ENCODE data around the gene SESN3.
A peak's percentile ranks its signal among the peaks of the same experiment; 100 is the strongest.

Gene SESN3

DNA sequence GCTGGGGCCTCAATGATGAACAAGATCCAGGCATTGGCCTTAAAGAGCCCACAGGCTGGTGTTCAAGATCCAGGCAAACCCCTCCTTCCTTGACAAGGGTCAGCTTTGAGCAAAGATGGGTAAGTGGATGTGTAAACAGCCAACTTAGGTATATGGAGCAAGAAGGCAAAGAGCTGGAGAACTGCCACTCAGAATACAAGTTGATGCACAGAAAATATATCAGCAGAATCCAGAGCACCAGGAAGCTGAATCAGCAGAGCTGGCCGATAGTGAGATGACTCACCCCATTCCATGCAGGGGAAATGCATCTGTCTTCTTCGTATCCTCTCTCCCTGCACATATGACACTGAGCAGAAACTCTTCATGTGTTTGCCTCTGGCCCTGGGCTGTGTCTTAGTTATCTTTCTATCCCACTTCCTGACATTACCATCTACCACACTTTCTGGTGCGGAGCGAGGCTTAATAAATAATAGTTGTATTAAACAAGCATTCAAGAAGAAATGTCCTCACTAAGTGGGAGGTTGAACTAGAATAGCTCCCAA, 83.6 kb downstream of the SESN3 start:
- H2BK5ac ChIP-seq (ENCODE audit: low read length) = no peak overlapping the region
- H3K9ac ChIP-seq (ENCODE audit: low read length) = no peak overlapping the region
- H3K4ac ChIP-seq (ENCODE audit: low read depth, low read length) = no peak overlapping the region
- no peaks in the 10 kb centered on the region for H3K79me2 ChIP-seq (ENCODE audit: control insufficient read depth, insufficient read depth, low read length)
- H3K27ac ChIP-seq (ENCODE audit: low read depth, low read length) = no peak overlapping the region
- H3K79me1 ChIP-seq (ENCODE audit: low read length) = no peaks in the 10 kb centered on the region
- no peak overlapping the region for H3K4me2 ChIP-seq (ENCODE audit: low read length)
- no peak overlapping the region for H2AK5ac ChIP-seq (ENCODE audit: low read length)
- H3K36me3 ChIP-seq (ENCODE audit: control insufficient read depth, insufficient read depth, low read length) = no peaks in the 10 kb centered on the region
- no CpG with 5 or more reads among the region's 4 CpGs for WGBS (ENCODE audit: extremely low coverage, insufficient coverage, low lambda C conversion rate)
- peaks cover 5% of the 10 kb centered on the region for H3K4me1 ChIP-seq (ENCODE audit: control insufficient read depth, low read depth, low read length)
- no peak overlapping the region for H3K23ac ChIP-seq (ENCODE audit: low read length)
- H3K4me3 ChIP-seq (ENCODE audit: low read length) = no peak overlapping the region
- DNase-seq = peak; percentile 43
- no peak overlapping the region for H4K5ac ChIP-seq (ENCODE audit: low read length)
- H3K27me3 ChIP-seq (ENCODE audit: insufficient read depth, low read length, poor library complexity) = no peaks in the 10 kb centered on the region
- H2BK15ac ChIP-seq (replicated peaks; ENCODE audit: low read depth) = no peak overlapping the region
- H4K8ac ChIP-seq (ENCODE audit: low read depth, low read length) = no peak overlapping the region
- H3K18ac ChIP-seq (ENCODE audit: low read length) = no peak overlapping the region
- no peak overlapping the region for H2BK120ac ChIP-seq (ENCODE audit: low read depth, low read length)
- no peak overlapping the region for H3K56ac ChIP-seq (ENCODE audit: low read length)

DNA sequence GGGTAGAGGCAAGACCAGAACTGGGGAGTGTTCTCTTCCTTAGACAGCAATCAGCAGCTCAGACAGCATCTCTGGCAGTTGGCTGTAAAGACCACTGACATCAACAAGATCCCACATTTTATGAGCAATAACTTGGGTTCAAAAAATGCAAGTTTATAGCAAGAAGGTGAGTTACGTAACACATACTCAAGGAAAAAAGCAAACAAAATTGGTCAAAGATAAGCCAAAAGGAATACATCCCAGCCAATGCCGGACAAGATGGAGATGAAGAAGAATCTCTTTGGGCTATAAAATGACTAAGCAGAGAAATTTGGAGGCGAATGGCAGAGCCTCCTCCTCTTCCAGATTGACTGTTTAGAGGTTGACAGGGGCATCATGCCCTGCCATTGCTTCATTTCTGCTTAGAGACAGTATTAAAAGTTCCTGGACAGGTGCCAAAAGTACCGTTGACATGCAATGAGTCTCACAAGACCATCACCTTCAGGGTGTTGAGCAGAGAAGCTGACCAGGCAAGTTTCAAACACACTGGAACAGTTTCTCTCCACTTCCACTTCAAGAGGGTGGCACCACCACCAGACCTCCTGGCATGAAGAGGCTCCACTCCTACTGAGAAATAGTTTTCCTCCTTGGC, 85.5 kb downstream of the SESN3 start:
- no peak for DNase-seq
- H3K4ac ChIP-seq (ENCODE audit: low read depth, low read length) = no peak overlapping the region
- H2AK5ac ChIP-seq (ENCODE audit: low read length) = no peak overlapping the region
- no peak overlapping the region for H3K4me3 ChIP-seq (ENCODE audit: low read length)
- H4K5ac ChIP-seq (ENCODE audit: low read length) = no peak overlapping the region
- no peak overlapping the region for H3K27ac ChIP-seq (ENCODE audit: low read depth, low read length)
- H2BK120ac ChIP-seq (ENCODE audit: low read depth, low read length) = no peak overlapping the region
- WGBS (ENCODE audit: extremely low coverage, insufficient coverage, low lambda C conversion rate) = no CpG with 5 or more reads among the region's 4 CpGs
- H3K79me2 ChIP-seq (ENCODE audit: control insufficient read depth, insufficient read depth, low read length) = no peaks in the 10 kb centered on the region
- no peak overlapping the region for H2BK15ac ChIP-seq (replicated peaks; ENCODE audit: low read depth)
- no peak overlapping the region for H4K8ac ChIP-seq (ENCODE audit: low read depth, low read length)
- H3K56ac ChIP-seq (ENCODE audit: low read length) = no peak overlapping the region
- H3K79me1 ChIP-seq (ENCODE audit: low read length) = no peaks in the 10 kb centered on the region
- no peaks in the 10 kb centered on the region for H3K27me3 ChIP-seq (ENCODE audit: insufficient read depth, low read length, poor library complexity)
- no peak overlapping the region for H3K9ac ChIP-seq (ENCODE audit: low read length)
- peaks cover 5% of the 10 kb centered on the region for H3K4me1 ChIP-seq (ENCODE audit: control insufficient read depth, low read depth, low read length)
- H3K4me2 ChIP-seq (ENCODE audit: low read length) = no peak overlapping the region
- H3K36me3 ChIP-seq (ENCODE audit: control insufficient read depth, insufficient read depth, low read length) = no peaks in the 10 kb centered on the region
- H2BK5ac ChIP-seq (ENCODE audit: low read length) = no peak overlapping the region
- H3K18ac ChIP-seq (ENCODE audit: low read length) = no peak overlapping the region
- no peak overlapping the region for H3K23ac ChIP-seq (ENCODE audit: low read length)

DNA sequence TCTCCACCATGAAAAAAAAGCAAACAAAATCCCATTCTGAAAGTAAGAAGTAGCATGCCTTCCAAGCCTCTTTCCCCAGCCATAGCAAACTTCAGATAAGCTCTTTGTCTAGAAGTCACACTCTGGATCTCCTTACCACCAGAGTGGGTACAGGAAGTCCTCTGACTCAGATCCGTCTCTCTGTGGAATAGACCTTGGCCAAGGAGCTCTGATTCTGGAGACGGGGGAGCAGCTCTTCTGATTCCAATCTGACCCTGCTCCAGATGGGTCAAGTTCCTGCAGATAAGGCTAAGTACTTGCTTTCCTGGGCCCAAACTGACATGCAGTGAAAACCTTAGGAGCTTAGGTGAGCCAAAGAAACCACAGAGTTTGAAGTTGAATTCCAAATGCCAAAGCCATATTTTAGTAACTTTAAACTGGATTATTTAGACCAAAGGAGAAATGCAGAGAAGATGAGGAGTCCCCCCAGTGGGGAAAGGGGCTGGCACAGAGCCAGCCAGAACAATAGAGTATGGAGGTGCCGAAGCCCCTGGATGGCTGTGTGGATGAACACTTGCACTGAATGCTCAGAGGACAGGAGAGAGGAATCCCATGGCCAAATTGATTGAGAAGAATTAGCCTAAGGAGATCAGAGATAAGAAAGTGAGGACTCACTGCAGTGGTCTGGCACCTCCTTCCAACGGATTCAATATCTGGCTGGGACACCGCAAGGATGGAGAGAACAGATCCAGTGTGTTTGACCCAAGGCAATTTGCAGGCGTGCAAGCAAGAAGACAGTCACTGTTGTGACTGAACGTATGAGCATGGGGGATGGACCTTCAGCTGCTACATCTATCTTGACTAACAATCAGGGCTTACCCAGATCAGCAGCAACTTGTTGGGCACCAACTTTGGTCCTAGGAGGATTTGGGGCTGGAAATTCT, 86.4 kb downstream of the SESN3 start:
- no peaks in the 10 kb centered on the region for H3K27me3 ChIP-seq (ENCODE audit: insufficient read depth, low read length, poor library complexity)
- no peak overlapping the region for H3K4me3 ChIP-seq (ENCODE audit: low read length)
- WGBS (ENCODE audit: extremely low coverage, insufficient coverage, low lambda C conversion rate) = no CpG with 5 or more reads among the region's 7 CpGs
- no peak overlapping the region for H3K56ac ChIP-seq (ENCODE audit: low read length)
- no peak overlapping the region for H2BK5ac ChIP-seq (ENCODE audit: low read length)
- no peak overlapping the region for H3K23ac ChIP-seq (ENCODE audit: low read length)
- H3K9ac ChIP-seq (ENCODE audit: low read length) = no peak overlapping the region
- no peak overlapping the region for H2BK120ac ChIP-seq (ENCODE audit: low read depth, low read length)
- no peak overlapping the region for H2BK15ac ChIP-seq (replicated peaks; ENCODE audit: low read depth)
- peaks cover 1% of the 10 kb centered on the region for H3K4me1 ChIP-seq (ENCODE audit: control insufficient read depth, low read depth, low read length)
- H3K18ac ChIP-seq (ENCODE audit: low read length) = no peak overlapping the region
- no peaks in the 10 kb centered on the region for H3K79me1 ChIP-seq (ENCODE audit: low read length)
- DNase-seq = peak; percentile 62
- H3K4ac ChIP-seq (ENCODE audit: low read depth, low read length) = no peak overlapping the region
- H3K36me3 ChIP-seq (ENCODE audit: control insufficient read depth, insufficient read depth, low read length) = no peaks in the 10 kb centered on the region
- H3K27ac ChIP-seq (ENCODE audit: low read depth, low read length) = no peak overlapping the region
- no peak overlapping the region for H4K5ac ChIP-seq (ENCODE audit: low read length)
- no peak overlapping the region for H3K4me2 ChIP-seq (ENCODE audit: low read length)
- no peaks in the 10 kb centered on the region for H3K79me2 ChIP-seq (ENCODE audit: control insufficient read depth, insufficient read depth, low read length)
- no peak overlapping the region for H2AK5ac ChIP-seq (ENCODE audit: low read length)
- H4K8ac ChIP-seq (ENCODE audit: low read depth, low read length) = no peak overlapping the region

DNA sequence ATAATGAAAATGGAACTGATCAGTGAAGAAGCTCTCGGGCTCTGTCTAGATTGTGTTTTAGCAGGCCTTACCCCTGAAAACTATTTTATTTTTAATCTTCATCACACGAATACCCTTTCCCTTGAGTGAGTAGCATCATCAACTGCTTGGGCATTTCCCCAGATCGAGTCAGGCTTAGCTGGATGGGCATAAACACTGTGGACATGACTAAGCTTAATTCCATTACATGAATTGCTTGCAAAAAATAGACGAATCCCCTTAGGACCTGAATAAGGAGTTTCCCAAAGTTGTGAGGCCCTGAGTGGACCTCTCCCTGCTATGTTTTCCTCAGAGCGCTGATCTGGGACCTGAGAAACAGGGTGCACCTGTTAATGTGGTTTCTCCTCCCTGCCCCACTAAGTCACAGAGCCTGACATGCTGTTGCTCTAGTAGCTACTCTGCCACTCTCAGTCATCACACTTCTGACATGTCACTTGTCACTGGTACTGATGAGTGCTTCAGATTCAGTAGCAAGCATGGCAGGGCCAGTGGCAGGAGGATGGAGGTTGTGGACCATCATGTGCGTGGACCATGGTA, 87.8 kb downstream of the SESN3 start:
- H4K5ac ChIP-seq (ENCODE audit: low read length) = no peak overlapping the region
- DNase-seq = no peak
- no peaks in the 10 kb centered on the region for H3K79me1 ChIP-seq (ENCODE audit: low read length)
- H3K4me2 ChIP-seq (ENCODE audit: low read length) = no peak overlapping the region
- no peak overlapping the region for H3K4me3 ChIP-seq (ENCODE audit: low read length)
- no peak overlapping the region for H2AK5ac ChIP-seq (ENCODE audit: low read length)
- H2BK5ac ChIP-seq (ENCODE audit: low read length) = no peak overlapping the region
- no peak overlapping the region for H3K4ac ChIP-seq (ENCODE audit: low read depth, low read length)
- WGBS (ENCODE audit: extremely low coverage, insufficient coverage, low lambda C conversion rate) = no CpG with 5 or more reads among the region's 6 CpGs
- no peak overlapping the region for H3K9ac ChIP-seq (ENCODE audit: low read length)
- H3K4me1 ChIP-seq (ENCODE audit: control insufficient read depth, low read depth, low read length) = no peaks in the 10 kb centered on the region
- no peak overlapping the region for H3K27ac ChIP-seq (ENCODE audit: low read depth, low read length)
- no peak overlapping the region for H3K23ac ChIP-seq (ENCODE audit: low read length)
- H3K18ac ChIP-seq (ENCODE audit: low read length) = no peak overlapping the region
- H2BK15ac ChIP-seq (replicated peaks; ENCODE audit: low read depth) = no peak overlapping the region
- H3K36me3 ChIP-seq (ENCODE audit: control insufficient read depth, insufficient read depth, low read length) = no peaks in the 10 kb centered on the region
- no peak overlapping the region for H2BK120ac ChIP-seq (ENCODE audit: low read depth, low read length)
- H3K27me3 ChIP-seq (ENCODE audit: insufficient read depth, low read length, poor library complexity) = peaks cover 1% of the 10 kb centered on the region
- H3K79me2 ChIP-seq (ENCODE audit: control insufficient read depth, insufficient read depth, low read length) = no peaks in the 10 kb centered on the region
- no peak overlapping the region for H3K56ac ChIP-seq (ENCODE audit: low read length)
- H4K8ac ChIP-seq (ENCODE audit: low read depth, low read length) = no peak overlapping the region

DNA sequence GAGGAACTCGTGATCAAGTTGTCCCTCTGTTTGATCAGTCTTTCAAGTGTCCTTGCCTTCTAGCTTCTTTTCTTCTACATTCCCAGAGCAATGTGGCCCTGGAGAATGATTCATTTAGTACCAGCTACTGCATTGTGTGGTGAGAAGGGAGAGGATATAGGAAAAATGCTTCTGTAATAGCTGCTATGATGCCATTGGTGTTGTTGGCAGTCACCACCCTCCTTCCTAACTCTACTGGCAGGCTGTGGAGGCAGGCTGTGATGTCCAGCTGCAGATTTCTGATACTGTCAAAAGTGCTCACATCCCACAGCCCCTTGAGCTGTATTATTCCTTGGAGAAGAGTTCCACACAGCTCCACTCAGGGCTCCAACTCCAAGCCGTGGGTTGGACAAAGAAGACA, 88.6 kb downstream of the SESN3 start:
- no peak overlapping the region for H3K9ac ChIP-seq (ENCODE audit: low read length)
- H3K56ac ChIP-seq (ENCODE audit: low read length) = no peak overlapping the region
- no peak overlapping the region for H3K23ac ChIP-seq (ENCODE audit: low read length)
- H4K5ac ChIP-seq (ENCODE audit: low read length) = no peak overlapping the region
- H3K27me3 ChIP-seq (ENCODE audit: insufficient read depth, low read length, poor library complexity) = peaks cover 2% of the 10 kb centered on the region
- no peak for DNase-seq
- no peak overlapping the region for H3K27ac ChIP-seq (ENCODE audit: low read depth, low read length)
- H3K4me2 ChIP-seq (ENCODE audit: low read length) = no peak overlapping the region
- WGBS (ENCODE audit: extremely low coverage, insufficient coverage, low lambda C conversion rate) = no CpG with 5 or more reads among the region's 2 CpGs
- H3K79me1 ChIP-seq (ENCODE audit: low read length) = no peaks in the 10 kb centered on the region
- H3K79me2 ChIP-seq (ENCODE audit: control insufficient read depth, insufficient read depth, low read length) = no peaks in the 10 kb centered on the region
- H3K36me3 ChIP-seq (ENCODE audit: control insufficient read depth, insufficient read depth, low read length) = no peaks in the 10 kb centered on the region
- H2BK5ac ChIP-seq (ENCODE audit: low read length) = no peak overlapping the region
- H4K8ac ChIP-seq (ENCODE audit: low read depth, low read length) = no peak overlapping the region
- no peak overlapping the region for H2BK15ac ChIP-seq (replicated peaks; ENCODE audit: low read depth)
- no peak overlapping the region for H3K18ac ChIP-seq (ENCODE audit: low read length)
- H2AK5ac ChIP-seq (ENCODE audit: low read length) = no peak overlapping the region
- no peaks in the 10 kb centered on the region for H3K4me1 ChIP-seq (ENCODE audit: control insufficient read depth, low read depth, low read length)
- H2BK120ac ChIP-seq (ENCODE audit: low read depth, low read length) = no peak overlapping the region
- no peak overlapping the region for H3K4me3 ChIP-seq (ENCODE audit: low read length)
- H3K4ac ChIP-seq (ENCODE audit: low read depth, low read length) = no peak overlapping the region
